HG03571 (cell line): Measurements from ENCODE around the gene F7.

Experiments
- ATAC-seq: cut with Tn5 transposase; IDR thresholded peaks from one replicate; pipeline ENCODE4 v1.9.1; 2021; ENCODE audit not compliant: unreplicated experiment

F7 gene

GRCh38 chr13:113116871-113117271, 11.3 kb downstream of the F7 start:
- no peak for ATAC-seq

GRCh38 chr13:113117335-113117872, 11.8 kb downstream of the F7 start:
- no peak for ATAC-seq

DNA sequence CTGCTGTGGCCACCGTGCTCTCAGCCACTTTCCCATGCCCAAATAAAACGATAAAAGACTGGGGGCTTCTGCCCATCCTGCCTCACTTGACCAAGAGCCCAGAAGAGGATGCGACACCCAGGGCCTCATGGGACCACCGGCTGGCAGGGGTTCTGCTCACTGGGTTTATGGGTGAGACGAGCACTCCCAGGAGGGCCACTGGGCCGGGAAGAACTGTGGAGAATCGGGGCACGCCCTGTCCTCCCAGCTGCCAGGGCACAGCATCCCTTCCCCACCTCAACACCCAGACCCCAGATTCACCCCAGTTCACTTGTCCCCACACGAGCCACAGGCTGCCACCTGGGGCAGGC, 12.3 kb downstream of the F7 start:
- no peak for ATAC-seq

GRCh38 chr13:113118261-113119021, 12.8 kb downstream of the F7 start:
- ATAC-seq: no peak

- ATAC-seq: no peak
Measured at GRCh38 chr13:113119166-113119821, 13.7 kb downstream of the F7 start.

DNA sequence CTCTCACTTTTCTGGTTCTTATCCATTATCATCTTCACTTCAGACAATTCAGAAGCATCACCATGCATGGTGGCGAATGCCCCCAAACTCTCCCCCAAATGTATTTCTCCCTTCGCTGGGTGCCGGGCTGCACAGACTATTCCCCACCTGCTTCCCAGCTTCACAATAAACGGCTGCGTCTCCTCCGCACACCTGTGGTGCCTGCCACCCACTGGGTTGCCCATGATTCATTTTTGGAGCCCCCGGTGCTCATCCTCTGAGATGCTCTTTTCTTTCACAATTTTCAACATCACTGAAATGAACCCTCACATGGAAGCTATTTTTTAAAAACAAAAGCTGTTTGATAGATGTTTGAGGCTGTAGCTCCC, 14.2 kb downstream of the F7 start:
- ATAC-seq: no peak

DNA sequence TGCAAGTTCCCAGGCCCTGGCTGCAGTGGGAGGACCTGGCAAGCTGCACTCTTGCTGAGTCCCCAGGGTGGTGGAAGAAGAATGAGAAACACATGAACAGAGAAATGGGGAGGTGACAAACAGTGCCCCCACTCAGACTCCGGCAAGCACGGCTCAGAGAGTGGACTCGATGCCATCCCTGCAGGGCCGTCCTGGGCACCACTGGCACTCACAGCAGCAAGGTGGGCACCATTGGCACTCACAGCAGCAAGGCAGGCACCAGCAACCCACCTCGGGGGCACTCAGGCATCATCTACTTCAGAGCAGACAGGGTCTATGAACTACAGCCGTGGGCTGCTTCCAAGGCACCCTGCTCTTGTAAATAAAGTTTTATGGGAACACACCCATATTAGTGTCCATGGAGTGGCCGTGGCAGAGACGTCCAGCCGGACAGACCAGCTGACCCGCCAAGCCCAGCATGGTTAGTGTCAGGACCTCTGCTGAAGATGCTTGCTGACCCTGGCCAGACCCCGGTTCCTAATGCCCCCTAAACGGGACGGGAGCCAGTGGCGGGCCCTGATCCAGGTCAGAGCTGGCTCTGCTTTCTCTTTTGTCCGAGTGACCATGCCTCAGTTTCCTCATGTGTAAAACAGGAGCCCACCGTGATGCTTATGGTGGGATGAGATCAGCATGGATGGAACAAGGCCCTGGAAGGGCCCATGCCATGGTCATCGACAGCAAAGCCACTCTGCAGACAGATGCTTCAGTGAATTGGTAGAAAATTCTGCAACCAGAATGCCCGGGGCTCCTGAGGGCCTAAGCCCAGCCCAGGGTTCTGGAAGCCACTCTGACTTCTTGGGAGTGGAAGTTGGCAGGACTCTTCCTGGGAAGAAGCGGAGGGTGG, 14.9 kb downstream of the F7 start:
- no peak for ATAC-seq

- no peak for ATAC-seq
Measured at GRCh38 chr13:113121183-113121927, 15.8 kb downstream of the F7 start.

DNA sequence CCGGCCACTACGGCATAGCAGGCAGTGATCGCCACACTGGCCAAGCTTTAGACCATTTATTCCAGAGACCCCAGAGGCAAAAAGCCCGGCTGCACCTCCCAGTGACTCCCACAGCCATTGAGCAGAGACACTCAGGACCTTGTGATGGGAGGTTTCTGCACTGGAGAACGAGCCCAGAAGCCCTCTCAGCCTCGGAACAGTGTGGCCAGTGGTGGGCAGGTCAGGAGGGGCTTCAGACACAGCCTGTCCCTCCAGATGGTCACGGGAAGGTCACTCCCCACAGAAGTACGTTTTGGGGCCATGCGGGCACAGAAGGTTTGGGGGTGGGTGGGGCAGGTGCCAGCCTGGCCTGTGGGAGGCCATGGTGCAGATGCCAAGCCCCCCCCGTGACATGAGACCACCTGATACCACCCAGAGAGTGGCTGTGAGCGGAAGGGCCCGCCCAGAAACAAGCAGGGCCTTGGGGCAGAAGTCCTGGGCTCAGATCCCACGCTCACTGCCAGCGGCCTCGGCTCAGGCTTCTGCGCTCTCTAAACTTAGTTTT, 16.4 kb downstream of the F7 start:
- no peak for ATAC-seq

DNA sequence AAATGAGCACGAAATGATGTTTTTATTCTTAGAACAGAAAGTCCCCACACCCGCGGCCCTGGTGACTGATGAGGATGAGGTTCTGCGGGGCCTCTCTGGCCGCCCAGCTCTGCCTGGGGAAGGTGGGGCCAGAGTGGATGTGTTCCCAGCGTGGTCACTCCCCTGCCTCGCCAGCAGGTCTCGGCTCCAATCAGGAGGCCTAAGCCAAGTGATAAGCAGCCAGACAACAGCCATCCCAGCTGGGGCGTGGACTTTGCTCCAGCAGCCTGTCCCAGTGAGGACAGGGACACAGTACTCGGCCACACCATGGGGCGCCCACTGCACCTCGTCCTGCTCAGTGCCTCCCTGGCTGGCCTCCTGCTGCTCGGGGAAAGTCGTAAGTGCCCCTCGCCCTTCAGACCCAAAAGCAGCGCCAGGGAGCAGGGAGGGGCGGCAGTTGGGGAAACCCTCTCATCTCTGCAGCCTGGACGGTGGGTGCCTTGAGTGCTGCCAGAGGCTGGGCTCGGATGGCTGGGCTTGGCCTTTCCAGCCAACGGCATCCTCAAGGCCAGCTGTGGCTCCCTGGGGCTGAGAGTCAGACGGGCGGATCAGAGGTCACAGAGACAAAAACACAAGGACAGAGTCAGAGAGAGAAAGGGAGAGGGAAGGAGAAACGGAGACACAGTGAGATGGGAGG, 17.1 kb downstream of the F7 start, which contains the start of gene F10:
Gene F10 (plus strand): TSS at position 250 of the 676 bp plus-strand sequence. CDS start 57 bp downstream, at position 307.
- no peak for ATAC-seq

DNA sequence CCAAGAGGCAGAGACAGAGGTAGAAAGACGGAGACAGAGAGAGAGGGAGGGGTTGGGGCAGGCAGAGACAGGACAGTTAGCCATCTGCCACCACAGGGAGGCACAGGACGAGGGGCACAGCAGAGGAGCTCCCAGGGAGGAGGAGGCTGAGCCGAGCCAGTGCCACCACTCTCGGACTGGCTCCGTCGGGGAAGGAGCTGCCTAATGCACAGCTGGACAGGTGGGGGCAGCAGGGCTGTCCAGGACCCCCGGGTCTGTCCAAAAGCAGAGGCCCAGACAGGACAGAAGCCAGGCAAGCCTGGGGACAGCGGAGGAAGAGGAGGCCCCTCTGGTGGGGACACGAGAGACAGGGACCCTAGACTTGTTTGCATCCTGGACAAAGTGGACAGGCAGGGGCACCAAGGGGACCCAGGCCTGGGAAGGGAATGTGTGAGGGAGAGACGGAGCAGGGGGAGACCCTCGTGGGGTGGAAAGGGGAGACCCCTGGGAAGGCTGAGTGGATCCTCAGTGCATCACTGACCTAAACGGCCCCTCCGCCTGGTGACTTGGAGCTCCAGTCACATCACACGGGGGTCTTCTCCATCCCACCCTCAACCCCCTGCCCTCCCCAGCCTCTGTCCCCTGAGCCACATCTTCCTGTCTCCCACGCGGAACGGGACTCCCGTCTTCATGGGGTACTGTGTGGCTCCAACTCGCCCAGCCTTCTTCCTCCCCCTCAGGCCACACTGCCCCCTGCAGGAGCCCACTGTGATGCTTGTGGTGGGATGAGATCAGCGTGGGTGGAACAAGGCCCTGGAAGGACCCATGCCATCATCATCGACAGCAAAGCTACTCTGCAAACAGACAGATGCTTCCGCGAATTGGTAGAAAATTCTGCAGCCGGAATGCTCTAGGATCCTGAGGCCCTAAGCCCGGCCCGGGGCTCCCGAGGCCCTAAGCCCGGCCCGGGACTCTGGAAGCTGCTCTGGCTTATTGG, 17.9 kb downstream of the F7 start:
- no peak for ATAC-seq

DNA sequence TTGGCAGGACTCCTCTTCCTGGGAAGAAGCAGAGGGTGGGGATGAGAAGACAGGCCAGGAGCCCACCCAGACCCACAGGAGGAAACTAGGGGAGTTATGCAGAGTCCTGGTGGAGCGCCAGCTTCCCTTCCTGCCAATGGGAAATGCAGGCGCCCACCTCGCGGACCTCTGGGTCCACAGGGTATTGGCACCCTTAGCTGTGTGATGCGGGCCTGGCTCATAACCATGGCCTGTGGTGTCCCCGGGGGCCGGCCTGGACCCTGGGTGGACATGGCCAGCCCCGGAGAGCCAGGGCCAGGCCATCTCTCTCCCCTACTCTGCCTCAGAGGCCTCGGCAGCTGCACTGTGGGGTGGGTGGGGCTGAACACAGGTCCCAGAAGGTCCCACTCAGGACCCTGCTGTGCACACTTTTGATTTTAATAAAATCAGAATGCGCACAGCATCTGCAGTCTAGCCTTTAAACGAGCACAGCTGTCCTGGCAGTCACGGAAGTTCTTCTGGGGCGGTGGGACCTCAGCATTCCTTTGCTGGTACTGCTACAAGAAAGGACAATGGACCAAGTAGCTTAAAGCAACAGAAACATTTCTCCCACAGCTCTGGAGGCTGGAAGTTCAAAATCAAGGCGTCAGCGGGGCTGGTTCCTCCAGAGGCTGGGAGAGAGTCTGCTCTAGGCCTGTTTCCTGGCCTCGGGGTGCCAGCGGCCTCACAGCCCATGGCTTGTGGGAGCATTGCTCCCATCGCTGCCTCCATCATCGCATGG, 18.8 kb downstream of the F7 start:
- ATAC-seq: no peak

DNA sequence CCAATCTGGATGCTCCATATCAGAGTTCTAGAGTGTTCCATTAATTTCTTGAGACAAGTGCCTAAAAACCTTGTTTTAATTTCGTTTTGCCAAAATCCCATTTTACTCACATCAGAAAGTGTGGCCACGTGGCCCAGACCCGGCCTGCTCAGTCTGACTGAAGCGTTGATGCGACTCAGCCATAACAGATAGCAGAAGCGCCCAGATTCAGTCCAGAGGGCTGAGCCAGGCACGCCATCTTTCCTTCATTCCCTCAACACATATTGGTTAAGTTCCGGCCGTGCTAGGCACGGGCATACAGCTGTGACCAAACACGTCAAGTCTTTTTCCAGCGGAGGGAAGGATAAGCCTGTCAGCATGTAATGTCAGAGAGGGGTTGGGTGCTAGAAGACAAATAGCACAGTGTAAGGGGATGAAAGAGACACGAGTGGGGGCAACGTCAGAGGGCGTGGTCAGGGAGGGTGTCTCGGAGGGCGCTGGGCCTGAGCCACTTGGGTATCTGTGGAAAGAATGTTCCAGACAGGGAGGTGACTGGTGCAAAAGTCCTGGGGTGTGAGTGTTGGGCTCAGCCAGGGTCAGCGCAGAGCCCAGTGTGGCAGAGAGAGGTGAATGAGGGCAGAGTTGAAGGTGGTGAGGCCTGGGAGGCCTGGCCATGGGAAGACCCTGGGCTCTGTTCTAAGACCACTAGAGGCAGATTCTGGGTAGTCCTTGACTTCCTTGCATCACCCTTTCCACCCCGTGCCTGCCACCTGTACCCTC, 20.1 kb downstream of the F7 start:
- ATAC-seq: no peak

- ATAC-seq: no peak
Measured at GRCh38 chr13:113126265-113127150, 20.9 kb downstream of the F7 start.

DNA sequence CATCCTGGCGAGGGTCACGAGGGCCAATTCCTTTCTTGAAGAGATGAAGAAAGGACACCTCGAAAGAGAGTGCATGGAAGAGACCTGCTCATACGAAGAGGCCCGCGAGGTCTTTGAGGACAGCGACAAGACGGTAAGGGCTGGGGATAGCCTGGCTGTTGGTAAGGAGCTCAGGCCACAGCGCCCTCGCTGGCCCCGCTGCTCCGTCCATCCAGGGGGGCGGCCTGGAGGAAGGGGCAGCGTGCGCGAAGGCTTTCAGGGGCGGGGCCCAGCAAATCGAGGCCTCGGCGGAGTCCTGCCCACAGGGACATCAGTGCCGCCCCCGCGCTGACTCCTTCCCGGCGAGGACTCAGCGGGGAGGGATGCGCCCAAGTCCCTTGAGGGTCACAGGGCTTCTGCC, 23.9 kb downstream of the F7 start:
- no peak for ATAC-seq
